GM21423 (cell line): Measurements from ENCODE around the gene CYP24A1.

Experiments
- ATAC-seq: cut with Tn5 transposase; IDR thresholded peaks from one replicate; pipeline ENCODE4 v1.9.1; 2021; ENCODE audit warnings: mild to moderate bottlenecking, moderate library complexity; ENCODE audit not compliant: unreplicated experiment

The CYP24A1 gene

DNA sequence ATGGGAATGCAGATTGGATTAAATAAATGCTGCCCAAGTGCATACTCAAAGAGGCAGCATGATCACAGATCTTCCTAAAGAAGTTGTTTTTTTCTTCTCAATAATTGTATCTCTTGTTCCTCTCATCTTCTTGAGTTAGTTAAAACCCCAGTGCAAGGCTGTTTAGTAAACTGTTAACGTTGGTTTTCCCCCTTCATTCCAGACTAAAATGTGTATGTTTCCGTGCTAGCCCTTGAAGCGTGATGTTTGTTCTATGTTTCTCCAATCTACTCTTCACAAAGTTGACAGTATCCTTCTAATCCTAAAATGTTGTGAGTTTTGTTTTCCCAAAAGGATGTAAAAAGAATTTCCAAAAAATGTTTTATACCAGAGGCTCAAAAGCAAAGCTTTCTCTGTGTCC is 15.6 kb downstream of the CYP24A1 start:
- no peak for ATAC-seq

GRCh38 chr20:54156981-54157835 is 16.6 kb downstream of the CYP24A1 start:
- ATAC-seq = no peak

GRCh38 chr20:54156522-54156921 is 17.3 kb downstream of the CYP24A1 start:
- ATAC-seq = no peak

- no peak for ATAC-seq
Measured at GRCh38 chr20:54155736-54156317, 18.0 kb downstream of the CYP24A1 start.

DNA sequence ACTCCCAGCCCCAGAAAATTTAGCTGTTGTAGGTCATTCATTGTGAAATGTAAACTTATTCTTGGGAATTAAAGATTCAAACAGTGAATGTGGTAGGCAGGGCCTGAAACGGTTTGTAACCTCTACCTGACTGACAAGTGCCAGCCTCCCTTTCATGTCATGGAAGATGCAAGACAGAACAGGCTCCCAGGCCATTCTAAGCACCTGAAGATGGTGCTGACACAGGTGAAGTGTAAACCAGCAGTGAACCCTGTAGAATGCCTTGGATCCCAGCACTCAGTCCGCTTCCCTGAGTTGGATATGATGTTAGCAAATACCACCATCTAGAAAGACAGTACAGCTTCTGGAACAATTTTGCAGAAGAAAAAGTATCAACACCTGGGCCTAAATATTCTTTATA is 19.3 kb downstream of the CYP24A1 start:
- no peak for ATAC-seq

- no peak for ATAC-seq
Measured at GRCh38 chr20:54153847-54154246, 19.9 kb downstream of the CYP24A1 start.

DNA sequence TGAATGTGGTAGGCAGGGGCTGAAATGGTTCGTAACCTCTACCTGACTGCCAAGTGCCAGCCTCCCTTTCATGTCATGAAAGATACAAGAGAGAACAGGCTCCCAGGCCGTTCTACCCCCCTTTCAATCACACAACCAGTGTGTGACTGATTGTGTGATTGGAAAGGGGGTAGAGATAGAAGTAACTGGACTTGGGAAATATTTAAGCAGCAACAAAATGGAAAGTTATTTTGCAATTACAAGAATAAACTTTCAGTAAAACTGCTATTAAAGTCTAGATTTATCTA is 20.8 kb downstream of the CYP24A1 start:
- no peak for ATAC-seq

- no peak for ATAC-seq
Measured at GRCh38 chr20:54152227-54153040, 21.4 kb downstream of the CYP24A1 start.

- ATAC-seq = no peak
Measured at GRCh38 chr20:54151511-54152226, 22.1 kb downstream of the CYP24A1 start.

DNA sequence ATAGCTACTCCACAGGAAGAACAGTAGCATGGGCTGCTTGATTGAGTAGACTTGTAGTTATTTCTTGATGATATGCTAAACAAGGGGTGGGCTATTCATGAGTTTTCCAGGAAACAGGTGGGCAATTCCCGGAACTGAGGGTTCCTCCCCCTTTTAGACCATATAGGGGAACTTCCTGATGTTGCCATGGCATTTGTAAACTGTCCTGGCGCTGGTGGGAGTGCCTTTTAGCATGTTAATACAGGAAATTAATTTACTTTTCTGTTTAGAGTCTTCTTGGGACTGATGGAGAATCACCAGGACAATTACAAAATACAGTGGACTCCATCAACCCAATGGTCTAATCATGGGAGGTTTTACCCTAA is 22.7 kb downstream of the CYP24A1 start:
- no peak for ATAC-seq

- no peak for ATAC-seq
Measured at GRCh38 chr20:54149765-54150264, 24.0 kb downstream of the CYP24A1 start.

- no peak for ATAC-seq
Measured at GRCh38 chr20:54148947-54149764, 24.6 kb downstream of the CYP24A1 start.

GRCh38 chr20:54146672-54147071 is 27.1 kb downstream of the CYP24A1 start:
- no peak for ATAC-seq

DNA sequence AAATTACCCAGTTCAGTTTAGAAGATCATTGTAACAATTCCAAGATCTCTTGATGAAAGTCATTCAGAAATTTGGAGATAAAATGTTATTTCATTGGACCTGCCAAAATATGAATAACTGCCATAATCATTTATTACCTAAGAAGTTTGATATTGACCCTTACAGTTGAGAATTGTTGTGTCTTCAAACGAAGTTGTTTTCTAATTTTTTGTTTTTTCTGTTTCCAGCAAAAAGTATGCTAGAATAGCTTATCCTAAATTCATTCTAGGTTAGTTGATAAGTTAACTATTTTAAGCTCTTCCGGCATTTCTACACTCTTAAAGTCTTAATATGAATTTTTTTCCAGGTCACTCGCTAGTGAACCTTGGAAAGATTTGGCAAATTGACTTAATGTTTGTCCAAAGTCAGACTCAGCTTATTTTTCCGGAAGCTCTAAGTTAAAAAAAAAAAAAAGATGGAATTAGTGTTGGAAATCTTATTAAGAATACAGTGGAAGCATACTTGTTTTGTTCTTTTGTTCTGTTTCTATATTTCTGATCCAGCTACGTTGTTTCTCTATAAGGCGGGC is 28.9 kb downstream of the CYP24A1 start:
- no peak for ATAC-seq

DNA sequence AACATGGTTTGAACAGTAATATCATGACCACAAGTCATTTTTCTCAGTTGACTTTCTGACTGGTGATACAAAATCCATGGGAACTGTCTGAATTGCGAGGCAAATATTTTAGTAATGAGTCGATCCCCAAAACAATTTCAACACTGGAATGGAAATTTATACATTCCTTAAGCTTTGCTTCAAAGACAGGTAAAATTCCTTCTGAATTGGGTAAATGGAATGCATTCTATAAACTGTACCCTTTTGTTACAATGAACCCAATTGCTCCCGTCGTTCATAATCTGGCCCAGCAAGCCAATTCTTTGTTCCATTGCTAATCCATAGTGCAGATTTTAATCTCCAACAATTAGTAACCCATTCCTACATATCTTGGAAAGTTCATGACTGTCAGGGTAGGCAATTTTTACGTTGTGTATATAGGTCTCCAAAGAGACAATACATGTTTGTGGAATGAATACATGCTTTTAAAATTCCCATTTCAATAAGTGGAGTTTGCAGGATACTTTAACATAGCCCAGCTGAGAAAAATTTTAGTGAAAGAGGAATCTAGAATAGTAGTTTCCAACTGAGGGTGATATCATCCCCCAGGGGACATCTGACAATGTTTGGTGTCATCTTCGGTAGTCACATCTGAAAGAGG is 32.7 kb downstream of the CYP24A1 start:
- ATAC-seq = no peak

- no peak for ATAC-seq
Measured at GRCh38 chr20:54140486-54140885, 33.3 kb downstream of the CYP24A1 start.

DNA sequence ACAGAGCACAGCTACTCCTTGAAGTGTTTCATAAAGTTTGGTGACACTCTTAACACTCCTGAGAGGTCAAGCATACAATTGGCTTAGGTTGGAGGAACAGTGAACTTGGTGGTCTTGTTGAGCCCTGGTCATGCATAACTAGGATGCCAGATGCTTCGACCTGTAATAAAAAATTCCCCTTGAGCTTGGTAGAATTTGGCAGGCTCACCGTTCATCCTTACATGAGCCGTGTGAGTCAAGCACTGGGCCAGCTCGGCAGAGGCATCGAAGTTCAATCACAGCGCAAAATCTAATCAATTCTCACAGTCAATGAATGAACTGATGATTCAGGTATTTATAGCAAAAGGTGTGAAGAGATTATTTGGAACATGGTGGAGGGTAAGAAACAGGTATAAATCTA is 33.7 kb downstream of the CYP24A1 start:
- no peak for ATAC-seq

GRCh38 chr20:54139188-54139587 is 34.6 kb downstream of the CYP24A1 start:
- no peak for ATAC-seq

DNA sequence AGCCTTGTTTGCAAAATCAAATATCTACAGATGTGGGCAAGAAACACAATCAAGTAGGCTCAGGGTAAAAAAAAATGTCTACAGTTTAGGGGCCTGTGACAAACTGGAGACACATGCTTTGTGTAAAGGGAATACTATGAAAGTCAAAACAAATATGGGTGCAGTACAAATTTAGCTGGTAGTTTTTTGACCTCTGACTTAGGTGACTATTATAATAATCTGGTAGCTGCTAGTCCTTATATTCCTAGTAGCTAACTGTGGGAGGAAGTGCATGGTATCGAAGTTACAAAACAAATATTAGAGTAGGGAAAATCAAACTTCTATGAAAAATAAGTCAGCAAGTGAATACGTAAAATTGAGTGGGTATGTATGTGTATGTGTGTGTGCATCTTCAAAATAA is 35.4 kb downstream of the CYP24A1 start:
- ATAC-seq = no peak

GRCh38 chr20:54137115-54137514 is 36.7 kb downstream of the CYP24A1 start:
- no peak for ATAC-seq
